ENCODE results near the gene ZNF584.
"Not testable (repeated sequence)": the region's sequence is repeated elsewhere in the genome, so short reads cannot be mapped to it uniquely, and the experiment has no call there.

The ZNF584 gene

GRCh38 chr19:58408152-58409009 is at the start of gene ZNF584:
ZNF584 (plus strand) TSS chr19:58408649; CDS start chr19:58409148, 499 bp downstream.
- peak; percentile 91 for DNase-seq (ENCODE audit: low read depth in 2 of 2)

- DNase-seq (ENCODE audit: low read depth in 2 of 2) = peak; percentile 18 to 44
These were observed 46.6 kb upstream of the ZNF584 start for GRCh38 chr19:58361900-58362271.

- peak; percentile 95 to 96 for DNase-seq (ENCODE audit: low read depth in 2 of 2)
These were observed 46.0 kb upstream of the ZNF584 start, which contains the start of gene ZNF497 for GRCh38 chr19:58362272-58362994. ZNF497 (minus strand) TSS chr19:58362751; CDS start chr19:58357635, 5,116 bp downstream.

- DNase-seq (ENCODE audit: low read depth in 2 of 2) = no peak
These were observed 44.3 kb upstream of the ZNF584 start for GRCh38 chr19:58364146-58364545.

- DNase-seq (ENCODE audit: low read depth in 2 of 2) = no peak
These were observed 41.6 kb upstream of the ZNF584 start for GRCh38 chr19:58366585-58367430.

GRCh38 chr19:58367698-58368454 is 40.6 kb upstream of the ZNF584 start:
- DNase-seq (ENCODE audit: low read depth in 2 of 2) = no peak

GRCh38 chr19:58368561-58369360 is 39.7 kb upstream of the ZNF584 start:
- no peak for DNase-seq (ENCODE audit: low read depth in 2 of 2)

GRCh38 chr19:58372311-58373133 is 35.9 kb upstream of the ZNF584 start:
- DNase-seq (ENCODE audit: low read depth in 2 of 2) = no peak

- DNase-seq (ENCODE audit: low read depth in 2 of 2) = no peak
These were observed 34.2 kb upstream of the ZNF584 start for GRCh38 chr19:58374200-58374599.

- DNase-seq (ENCODE audit: low read depth in 2 of 2) = not testable (repeated sequence)
These were observed 31.7 kb upstream of the ZNF584 start for GRCh38 chr19:58376724-58377123.

GRCh38 chr19:58379246-58379645 is 29.2 kb upstream of the ZNF584 start:
- no peak for DNase-seq (ENCODE audit: low read depth in 2 of 2)

GRCh38 chr19:58380037-58380661 is 28.3 kb upstream of the ZNF584 start:
- no peak for DNase-seq (ENCODE audit: low read depth in 2 of 2)

GRCh38 chr19:58380662-58381459 is 27.6 kb upstream of the ZNF584 start, which contains the start of gene ZNF837:
ZNF837 (minus strand) TSS chr19:58381030; CDS start chr19:58369332, 11,698 bp downstream.
- DNase-seq (ENCODE audit: low read depth in 2 of 2) = peak; percentile 92

- no peak for DNase-seq (ENCODE audit: low read depth in 2 of 2)
These were observed 26.8 kb upstream of the ZNF584 start for GRCh38 chr19:58381460-58382212.

- no peak for DNase-seq (ENCODE audit: low read depth in 2 of 2)
These were observed 25.3 kb upstream of the ZNF584 start for GRCh38 chr19:58382997-58383603.

GRCh38 chr19:58385313-58385890 is 23.0 kb upstream of the ZNF584 start:
- DNase-seq (ENCODE audit: low read depth in 2 of 2) = no peak
